HG03565 (cell line): ENCODE data around the gene SEH1L.
A peak's percentile ranks its signal among the peaks of the same experiment; 100 is the strongest.
"Not testable (repeated sequence)": the region's sequence is repeated elsewhere in the genome, so short reads cannot be mapped to it uniquely, and the experiment has no call there.

Experiments used
- ATAC-seq: cut with Tn5 transposase; IDR thresholded peaks from one replicate; pipeline ENCODE4 v1.9.1; 2021; ENCODE audit warnings: mild to moderate bottlenecking, moderate library complexity; ENCODE audit not compliant: unreplicated experiment

SEH1L gene

GRCh38 chr18:12947285-12948049, at the start of gene SEH1L:
Gene SEH1L (plus strand): TSS chr18:12948011. CDS start chr18:12948122, 111 bp downstream.
- ATAC-seq: peak; percentile 44

- not testable (repeated sequence) for ATAC-seq
Observed at GRCh38 chr18:12901208-12901607, 46.6 kb upstream of the SEH1L start.

GRCh38 chr18:12904012-12904516, 43.7 kb upstream of the SEH1L start:
- ATAC-seq: no peak

- no peak for ATAC-seq
Observed at GRCh38 chr18:12906119-12906518, 41.7 kb upstream of the SEH1L start.

- no peak for ATAC-seq
Observed at GRCh38 chr18:12906773-12907172, 41.0 kb upstream of the SEH1L start.

GRCh38 chr18:12907258-12907925, 40.4 kb upstream of the SEH1L start:
- ATAC-seq: no peak

- no peak for ATAC-seq
Observed at GRCh38 chr18:12908706-12909105, 39.1 kb upstream of the SEH1L start.

GRCh38 chr18:12911025-12911928, 36.5 kb upstream of the SEH1L start:
- no peak for ATAC-seq

GRCh38 chr18:12911929-12912703, 35.7 kb upstream of the SEH1L start:
- ATAC-seq: no peak

GRCh38 chr18:12921178-12921577, 26.6 kb upstream of the SEH1L start:
- peak; percentile 60 for ATAC-seq

GRCh38 chr18:12922266-12922665, 25.5 kb upstream of the SEH1L start:
- no peak for ATAC-seq

- ATAC-seq: no peak
Observed at GRCh38 chr18:12924616-12925015, 23.2 kb upstream of the SEH1L start.

- no peak for ATAC-seq
Observed at GRCh38 chr18:12928206-12928605, 19.6 kb upstream of the SEH1L start.

GRCh38 chr18:12928641-12929040, 19.2 kb upstream of the SEH1L start:
- ATAC-seq: no peak

- no peak for ATAC-seq
Observed at GRCh38 chr18:12929477-12930083, 18.2 kb upstream of the SEH1L start.

- no peak for ATAC-seq
Observed at GRCh38 chr18:12930376-12930775, 17.4 kb upstream of the SEH1L start.

- ATAC-seq: no peak
Observed at GRCh38 chr18:12930908-12931307, 16.9 kb upstream of the SEH1L start.

- no peak for ATAC-seq
Observed at GRCh38 chr18:12933327-12933726, 14.5 kb upstream of the SEH1L start.

- peak; percentile 48 for ATAC-seq
Observed at GRCh38 chr18:12934454-12935071, 13.2 kb upstream of the SEH1L start.

GRCh38 chr18:12939162-12939561, 8.6 kb upstream of the SEH1L start:
- no peak for ATAC-seq
